ENCODE results near the gene RASIP1.
"Not testable (repeated sequence)": the region's sequence is repeated elsewhere in the genome, so short reads cannot be mapped to it uniquely, and the experiment has no call there.

RASIP1 gene

GRCh38 chr19:48705431-48705830 is 35.0 kb downstream of the RASIP1 start:
- DNase-seq: no peak

GRCh38 chr19:48703316-48703715 is 37.1 kb downstream of the RASIP1 start:
- no peak for DNase-seq

- DNase-seq: no peak
Measured at GRCh38 chr19:48702701-48703100, 37.7 kb downstream of the RASIP1 start.

GRCh38 chr19:48698046-48698445 is 42.4 kb downstream of the RASIP1 start:
- DNase-seq: no peak

GRCh38 chr19:48696353-48697010 is 43.9 kb downstream of the RASIP1 start:
- no peak for DNase-seq

- no peak for DNase-seq
Measured at GRCh38 chr19:48695743-48696352, 44.6 kb downstream of the RASIP1 start, which contains the start of gene FUT2. Gene FUT2, plus strand, starts transcription at chr19:48695971. Its CDS starts 6,986 bp downstream, at chr19:48702957.

- not testable (repeated sequence) for DNase-seq
Measured at GRCh38 chr19:48693629-48694028, 46.8 kb downstream of the RASIP1 start.

GRCh38 chr19:48689449-48689848 is 51.0 kb downstream of the RASIP1 start:
- DNase-seq: no peak

- DNase-seq: no peak
Measured at GRCh38 chr19:48687776-48688175, 52.6 kb downstream of the RASIP1 start.

- not testable (repeated sequence) for DNase-seq
Measured at GRCh38 chr19:48686637-48687036, 53.8 kb downstream of the RASIP1 start.

- DNase-seq: no peak
Measured at GRCh38 chr19:48686088-48686487, 54.3 kb downstream of the RASIP1 start.

GRCh38 chr19:48685583-48685982 is 54.8 kb downstream of the RASIP1 start:
- DNase-seq: no peak

GRCh38 chr19:48683349-48683748 is 57.1 kb downstream of the RASIP1 start:
- peak; percentile 32 for DNase-seq

GRCh38 chr19:48681127-48681470 is 59.3 kb downstream of the RASIP1 start:
- no peak for DNase-seq

GRCh38 chr19:48680436-48681126 is 59.8 kb downstream of the RASIP1 start:
- no peak for DNase-seq

GRCh38 chr19:48680006-48680405 is 60.4 kb downstream of the RASIP1 start:
- DNase-seq: not testable (repeated sequence)

- no peak for DNase-seq
Measured at GRCh38 chr19:48678201-48678600, 62.2 kb downstream of the RASIP1 start.

GRCh38 chr19:48676887-48677286 is 63.5 kb downstream of the RASIP1 start:
- no peak for DNase-seq

- no peak for DNase-seq
Measured at GRCh38 chr19:48676487-48676886, 63.9 kb downstream of the RASIP1 start.

- peak; percentile 54 for DNase-seq
Measured at GRCh38 chr19:48674921-48675824, 65.2 kb downstream of the RASIP1 start.

GRCh38 chr19:48674216-48674809 is 66.1 kb downstream of the RASIP1 start:
- DNase-seq: no peak

- DNase-seq: no peak
Measured at GRCh38 chr19:48673436-48674100, 66.8 kb downstream of the RASIP1 start.
